IMR-90 (cell line): Measurements from ENCODE around the gene MAPRE2.

Experiments used
- CEBPB ChIP-seq: IDR thresholded peaks from 2 replicates; pipeline ENCODE4 v1.6.1; 2012; ENCODE audit warnings: low read depth, low read length, improper control_type of control experiment
- POLR2A ChIP-seq: IDR thresholded peaks from 2 replicates; pipeline ENCODE4 v1.6.1; 2012; ENCODE audit warnings: mild to moderate bottlenecking, low read depth, low read length
- RAD21 ChIP-seq: IDR thresholded peaks from 2 replicates; pipeline ENCODE4 v1.6.1; 2012; ENCODE audit warnings: low read length, improper control_type of control experiment
- RCOR1 ChIP-seq: IDR thresholded peaks from 2 replicates; pipeline ENCODE4 v1.6.1; 2012; ENCODE audit warnings: mild to moderate bottlenecking, low read length, improper control_type of control experiment; ENCODE audit not compliant: insufficient replicate concordance
- TF ChIP-seq, protein P1 (sequence below): conservative IDR thresholded peaks from 2 replicates; pipeline ENCODE4 v1.5.1; 2012; ENCODE audit warnings: mild to moderate bottlenecking, low read depth, low read length, improper control_type of control experiment
- TF ChIP-seq, protein P2 (sequence below): fragments of 150-350 bp; IDR thresholded peaks from 2 replicates; pipeline ENCODE4 v1.6.1; 2016; ENCODE audit warnings: low read depth, mild to moderate bottlenecking, low read length, moderate library complexity, borderline replicate concordance
- TF ChIP-seq, protein P3 (sequence below): fragments of 150-350 bp; IDR thresholded peaks from 2 replicates; pipeline ENCODE4 v1.6.1; 2017; ENCODE audit warnings: mild to moderate bottlenecking, antibody characterized with exemption, low read length, low read depth

DNA sequence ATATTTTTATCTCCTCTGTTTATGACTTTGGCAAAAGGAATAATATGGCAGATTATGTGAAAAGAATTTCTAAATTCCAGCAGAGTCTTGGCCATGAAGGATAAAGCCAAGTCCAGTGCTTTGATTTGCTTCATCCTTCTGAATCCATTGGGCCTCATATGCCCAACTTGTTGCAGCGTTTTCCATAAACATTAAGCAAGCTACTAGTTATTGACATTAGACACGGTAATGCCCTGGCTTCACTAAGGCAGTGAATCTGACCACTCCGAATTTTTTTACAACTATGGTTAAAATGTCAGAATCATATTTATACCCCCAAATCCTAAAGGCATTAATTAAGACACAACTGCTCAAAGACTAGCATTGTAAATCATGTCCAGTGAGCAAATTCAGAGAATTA, 79.8 kb downstream of the MAPRE2 start:
- TF ChIP-seq, protein P1, sequence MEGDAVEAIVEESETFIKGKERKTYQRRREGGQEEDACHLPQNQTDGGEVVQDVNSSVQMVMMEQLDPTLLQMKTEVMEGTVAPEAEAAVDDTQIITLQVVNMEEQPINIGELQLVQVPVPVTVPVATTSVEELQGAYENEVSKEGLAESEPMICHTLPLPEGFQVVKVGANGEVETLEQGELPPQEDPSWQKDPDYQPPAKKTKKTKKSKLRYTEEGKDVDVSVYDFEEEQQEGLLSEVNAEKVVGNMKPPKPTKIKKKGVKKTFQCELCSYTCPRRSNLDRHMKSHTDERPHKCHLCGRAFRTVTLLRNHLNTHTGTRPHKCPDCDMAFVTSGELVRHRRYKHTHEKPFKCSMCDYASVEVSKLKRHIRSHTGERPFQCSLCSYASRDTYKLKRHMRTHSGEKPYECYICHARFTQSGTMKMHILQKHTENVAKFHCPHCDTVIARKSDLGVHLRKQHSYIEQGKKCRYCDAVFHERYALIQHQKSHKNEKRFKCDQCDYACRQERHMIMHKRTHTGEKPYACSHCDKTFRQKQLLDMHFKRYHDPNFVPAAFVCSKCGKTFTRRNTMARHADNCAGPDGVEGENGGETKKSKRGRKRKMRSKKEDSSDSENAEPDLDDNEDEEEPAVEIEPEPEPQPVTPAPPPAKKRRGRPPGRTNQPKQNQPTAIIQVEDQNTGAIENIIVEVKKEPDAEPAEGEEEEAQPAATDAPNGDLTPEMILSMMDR = no peak
- TF ChIP-seq POLR2A (no peak), RAD21 (no peak), RCOR1 (no peak), CEBPB (no peak)
- TF ChIP-seq, protein P2, sequence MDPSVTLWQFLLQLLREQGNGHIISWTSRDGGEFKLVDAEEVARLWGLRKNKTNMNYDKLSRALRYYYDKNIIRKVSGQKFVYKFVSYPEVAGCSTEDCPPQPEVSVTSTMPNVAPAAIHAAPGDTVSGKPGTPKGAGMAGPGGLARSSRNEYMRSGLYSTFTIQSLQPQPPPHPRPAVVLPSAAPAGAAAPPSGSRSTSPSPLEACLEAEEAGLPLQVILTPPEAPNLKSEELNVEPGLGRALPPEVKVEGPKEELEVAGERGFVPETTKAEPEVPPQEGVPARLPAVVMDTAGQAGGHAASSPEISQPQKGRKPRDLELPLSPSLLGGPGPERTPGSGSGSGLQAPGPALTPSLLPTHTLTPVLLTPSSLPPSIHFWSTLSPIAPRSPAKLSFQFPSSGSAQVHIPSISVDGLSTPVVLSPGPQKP = no peak
- TF ChIP-seq, protein P3, sequence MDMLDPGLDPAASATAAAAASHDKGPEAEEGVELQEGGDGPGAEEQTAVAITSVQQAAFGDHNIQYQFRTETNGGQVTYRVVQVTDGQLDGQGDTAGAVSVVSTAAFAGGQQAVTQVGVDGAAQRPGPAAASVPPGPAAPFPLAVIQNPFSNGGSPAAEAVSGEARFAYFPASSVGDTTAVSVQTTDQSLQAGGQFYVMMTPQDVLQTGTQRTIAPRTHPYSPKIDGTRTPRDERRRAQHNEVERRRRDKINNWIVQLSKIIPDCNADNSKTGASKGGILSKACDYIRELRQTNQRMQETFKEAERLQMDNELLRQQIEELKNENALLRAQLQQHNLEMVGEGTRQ = no peak
